Measurements from ENCODE around the gene COLEC11. TPM values are rescaled to one million over a fixed set of nuclear protein-coding genes. Genes with fewer than 3 reads are reported as not detected.

Gene COLEC11
- total and polyA plus RNA-seq, 2 experiments from 2014 or later, result 1.3 to 1.5 TPM

- TF ChIP-seq REST (IDR thresholded peaks at IDR 0.05; ENCODE audit: unreplicated experiment), result no peak
- no peak for TF ChIP-seq CREB1 (CRISPR knock-in tag; IDR thresholded peaks at IDR 0.05; ENCODE audit: low read depth)
- TF ChIP-seq CTCF (conservative IDR thresholded peaks at IDR 0.05; ENCODE audit: low read depth in 2 of 2), result no peak
- no peak for TF ChIP-seq POLR2AphosphoS5 (IDR thresholded peaks at IDR 0.05; ENCODE audit: low read depth)
- no peak for TF ChIP-seq NANOG (IDR thresholded peaks at IDR 0.05; ENCODE audit: borderline replicate concordance)
- TF ChIP-seq EZH2phosphoT487 (IDR thresholded peaks at IDR 0.05; ENCODE audit: unreplicated experiment), result no peak
- TF ChIP-seq EZH2 (IDR thresholded peaks at IDR 0.05; ENCODE audit: low read depth, unreplicated experiment), result no peak
Observed at GRCh38 chr2:3597567-3597966, 2.7 kb downstream of the COLEC11 start (continued).

GRCh38 chr2:3598197-3598910, 3.4 kb downstream of the COLEC11 start:
- Histone ChIP-seq H3K79me2 (replicated peaks; ENCODE audit: insufficient read depth) (no peaks in the 10 kb centered on the region), H3K27me3 (ENCODE audit: insufficient read depth) (no peaks in the 10 kb centered on the region), H3K9me2 (ENCODE audit: insufficient read depth) (no peaks in the 10 kb centered on the region), H3K36me3 (ENCODE audit: insufficient read depth) (no peaks in the 10 kb centered on the region), H2AFZ (no peak overlapping the region), H4K20me1 (replicated peaks; ENCODE audit: insufficient read depth) (no peaks in the 10 kb centered on the region), H3F3A (replicated peaks; ENCODE audit: low read depth) (0 out of 2 replicates have a peak, but pooled peaks cover 8% of the 10 kb centered on the region), H3K4me3 (no peak overlapping the region), H3K4me2 (no peak overlapping the region), H3K27ac (ENCODE audit: low read depth) (no peak overlapping the region), H3K4me1 (ENCODE audit: insufficient read depth) (no peaks in the 10 kb centered on the region)
- no peak for ATAC-seq
- no peak for DNase-seq (ENCODE audit: low spot score)
- Mint-ChIP-seq H3K27me3 (ENCODE audit: insufficient read depth, low read depth, poor library complexity) (peaks cover 18% of the 10 kb centered on the region), H3K9me3 (no peaks in the 10 kb centered on the region; the same call in 2 of the 3 replicates), H3K4me1 (peaks cover 10% of the 10 kb centered on the region), H3K27ac (no peak overlapping the region), H3K4me3 (no peak overlapping the region), H3K36me3 (ENCODE audit: low read depth) (0 out of 3 replicates have a peak, but pooled peaks cover 2% of the 10 kb centered on the region)
- TF ChIP-seq NANOG (IDR thresholded peaks at IDR 0.05; ENCODE audit: borderline replicate concordance), result no peak
- TF ChIP-seq EZH2 (IDR thresholded peaks at IDR 0.05; ENCODE audit: low read depth, unreplicated experiment), result no peak
- no peak for TF ChIP-seq CTCF (conservative IDR thresholded peaks at IDR 0.05; ENCODE audit: low read depth in 2 of 2)
- no peak for TF ChIP-seq EZH2phosphoT487 (IDR thresholded peaks at IDR 0.05; ENCODE audit: unreplicated experiment)
- no peak for TF ChIP-seq ETS1 (IDR thresholded peaks at IDR 0.05)
- TF ChIP-seq ZNF331 (CRISPR knock-in tag; IDR thresholded peaks at IDR 0.05; ENCODE audit: low read depth), result no peak
- TF ChIP-seq POLR2AphosphoS5 (IDR thresholded peaks at IDR 0.05; ENCODE audit: low read depth), result no peak
- TF ChIP-seq STAT1 (IDR thresholded peaks at IDR 0.05; ENCODE audit: unreplicated experiment), result no peak
- TF ChIP-seq ZNF114 (CRISPR knock-in tag; IDR thresholded peaks at IDR 0.05), result no peak
- TF ChIP-seq JUNB (IDR thresholded peaks at IDR 0.05; ENCODE audit: unreplicated experiment), result no peak
- TF ChIP-seq CREB1 (CRISPR knock-in tag; IDR thresholded peaks at IDR 0.05; ENCODE audit: low read depth), result no peak

All from GM23338 (cell line).